CD4-positive, alpha-beta memory T cell (primary cell): Measurements from ENCODE around the gene SCLT1. TPM values are rescaled to one million over a fixed set of nuclear protein-coding genes. Genes with fewer than 3 reads are reported as not detected.

Experiments
- CTCF ChIA-PET: fragments of 350-600 bp; sonication (Branson Sonifier 250); formaldehyde crosslinking; loops from one replicate; lab custom pipeline; 2021; ENCODE audit warnings: inconsistent platforms; ENCODE audit not compliant: partially characterized antibody; lab: Charles Lee
- POLR2A ChIA-PET: fragments of 350-600 bp; sonication (Branson Sonifier 250); formaldehyde crosslinking; loops from one replicate; lab custom pipeline; 2021; ENCODE audit not compliant: partially characterized antibody; lab: Charles Lee
- DNase-seq, 5 donors: peaks; one replicate each; pipeline versions ENCODE4 v3.0.0 to v3.0.0-alpha.2; 2020 to 2022; ENCODE audit warnings: mixed read lengths in 1 of 5
- H3K27ac ChIP-seq: one replicate; pipeline ENCODE4 v1.7.0; 2013; ENCODE audit warnings: low read depth, low read length
- H3K27me3 ChIP-seq: 2 replicates; pipeline ENCODE4 v1.7.0; 2013; ENCODE audit warnings: mild to moderate bottlenecking, low read length, moderate library complexity; ENCODE audit not compliant: insufficient read depth
- H3K36me3 ChIP-seq: 2 replicates; pipeline ENCODE4 v1.7.0; 2013; ENCODE audit warnings: mild to moderate bottlenecking, low read length, moderate library complexity; ENCODE audit not compliant: insufficient read depth
- H3K4me1 ChIP-seq: 2 replicates; pipeline ENCODE4 v1.7.0; 2013; ENCODE audit warnings: mild to moderate bottlenecking, low read length, moderate library complexity; ENCODE audit not compliant: insufficient read depth
- H3K4me3 ChIP-seq, 2 donors: one replicate each; pipeline ENCODE4 v1.7.0; 2013; ENCODE audit warnings: low read length in 2 of 2, mild to moderate bottlenecking in 1 of 2
- H3K9me3 ChIP-seq, 2 donors: one replicate each; pipeline ENCODE4 v1.7.0; 2013; ENCODE audit warnings: low read length in 2 of 2, control low read depth in 1 of 2; ENCODE audit not compliant: control insufficient read depth in 1 of 2
- H3K27ac Mint-ChIP-seq, 7 donors: one replicate each; pipeline ENCODE4 v1.8.0; 2020 to 2021; ENCODE audit warnings: mixed read lengths in 7 of 7, mild to moderate bottlenecking in 6 of 7, inconsistent platforms in 3 of 7, moderate library complexity in 3 of 7
- H3K27me3 Mint-ChIP-seq, 2 donors: one replicate each; pipeline ENCODE4 v1.8.0; 2020 to 2021; ENCODE audit warnings: mixed read lengths in 2 of 2
- H3K36me3 Mint-ChIP-seq, 2 donors: one replicate each; pipeline ENCODE4 v1.8.0; 2020 to 2021; ENCODE audit warnings: mixed read lengths in 2 of 2, inconsistent platforms in 1 of 2, mild to moderate bottlenecking in 1 of 2
- H3K4me1 Mint-ChIP-seq, 4 donors: one replicate each; pipeline ENCODE4 v1.8.0; 2020 to 2021; ENCODE audit warnings: mixed read lengths in 4 of 4, mild to moderate bottlenecking in 1 of 4
- H3K4me3 Mint-ChIP-seq, 8 donors: one replicate each; pipeline ENCODE4 v1.8.0; 2020 to 2021; ENCODE audit warnings: mixed read lengths in 8 of 8, mild to moderate bottlenecking in 7 of 8, moderate library complexity in 6 of 8, inconsistent platforms in 3 of 8
- H3K9me3 Mint-ChIP-seq, 8 donors: one replicate each; pipeline ENCODE4 v1.8.0; 2020 to 2021; ENCODE audit warnings: mixed read lengths in 8 of 8, mild to moderate bottlenecking in 5 of 8, inconsistent platforms in 3 of 8, moderate library complexity in 1 of 8
- intact Hi-C: fragments of 100-400 bp; cut with micrococcal nuclease; formaldehyde crosslinking; loops from one replicate; pipeline ENCODE4 v1.15.1; 2023
- polyA plus RNA-seq, 2 donors: library from polyadenylated mRNA; unstranded; fragments of 300-500 nt; fragmentation: Illumina TruSeq; gene quantifications; one replicate each; pipeline ENCODE4 v1.2.3, GENCODE V29; 2021
- total RNA-seq, 2 experiments: library from RNA; stranded (reverse); gene quantifications; one replicate each; pipeline ENCODE4 v1.2.3, GENCODE V29; 2021

Gene SCLT1
- total and polyA plus RNA-seq, 4 experiments from 2014 or later, result 4.3 to 20.8 (median 12.0) TPM

GRCh38 chr4:128840711-128841318 lies 252.5 kb downstream of the SCLT1 start:
- Histone ChIP-seq H3K4me3 (no peak overlapping the region), H3K27me3 (no peaks in the 10 kb centered on the region), H3K27ac (no peak overlapping the region), H3K4me1 (peaks cover 50% of the 10 kb centered on the region), H3K36me3 (peaks cover 30% of the 10 kb centered on the region), H3K9me3 (no peaks in the 10 kb centered on the region)
- POLR2A ChIA-PET, result interaction anchor here (1.2 to 1.7 kb wide), 2 partner anchors 13 to 28 kb away, joined by 3 to 4 read pairs; no protein-coding TSS in a partner anchor
- CTCF ChIA-PET, result interaction anchor here (0.6 to 1.5 kb wide), 3 partner anchors 13 to 20 kb away, joined by 3 to 5 read pairs (median 4); no protein-coding TSS in a partner anchor
- DNase-seq, result no peak
- Mint-ChIP-seq H3K36me3 (peaks cover 38 to 67% of the 10 kb centered on the region in 2 donors), H3K9me3 (no peaks in the 10 kb centered on the region), H3K4me1 (peaks cover 44 to 65% (median 55%) of the 10 kb centered on the region in 4 donors), H3K27ac (peak overlapping the region; percentile 2 to 90 (median 73)), H3K27me3 (no peaks in the 10 kb centered on the region), H3K4me3 (peak overlapping the region in 2 of 8 donors; percentile 3 to 50)
- intact Hi-C loops, result no loop called here

GRCh38 chr4:128837679-128838078 lies 255.7 kb downstream of the SCLT1 start:
- H3K4me1 Mint-ChIP-seq, result peaks cover 47 to 75% (median 65%) of the 10 kb centered on the region in 4 donors
- intact Hi-C loops, result no loop called here
- Histone ChIP-seq H3K9me3 (no peaks in the 10 kb centered on the region), H3K4me1 (peaks cover 55% of the 10 kb centered on the region), H3K36me3 (peaks cover 5% of the 10 kb centered on the region), H3K27me3 (no peaks in the 10 kb centered on the region), H3K4me3 (no peak overlapping the region), H3K27ac (no peak overlapping the region)
- ChIA-PET POLR2A (no interaction called here), CTCF (interaction anchor here (0.6 to 1.3 kb wide), 3 partner anchors 10 to 17 kb away, joined by 3 read pairs; no protein-coding TSS in a partner anchor)
- H3K27me3 Mint-ChIP-seq, result no peaks in the 10 kb centered on the region
- peak overlapping the region in 5 of 7 donors; percentile 5 to 59 (median 10) for H3K27ac Mint-ChIP-seq
- H3K9me3 Mint-ChIP-seq, result no peaks in the 10 kb centered on the region
- peak overlapping the region in 1 of 8 donors; percentile 4 for H3K4me3 Mint-ChIP-seq
- H3K36me3 Mint-ChIP-seq, result peaks cover 26 to 58% of the 10 kb centered on the region in 2 donors
- no peak for DNase-seq

- ChIA-PET CTCF (interaction anchor here (1.3 kb wide), 1 partner anchor 13 kb away, joined by 3 read pairs; no protein-coding TSS in a partner anchor), POLR2A (interaction anchor here (1.1 kb wide), 1 partner anchor 25 kb away, joined by 6 read pairs; no protein-coding TSS in a partner anchor)
- Histone ChIP-seq H3K27me3 (no peaks in the 10 kb centered on the region), H3K4me3 (no peak overlapping the region), H3K27ac (no peak overlapping the region), H3K36me3 (peaks cover 6% of the 10 kb centered on the region), H3K4me1 (peaks cover 55% of the 10 kb centered on the region), H3K9me3 (no peaks in the 10 kb centered on the region)
- H3K27me3 Mint-ChIP-seq, result no peaks in the 10 kb centered on the region
- intact Hi-C loops, result no loop called here
- no peak overlapping the region for H3K4me3 Mint-ChIP-seq
- peak overlapping the region in 6 of 7 donors; percentile 2 to 59 (median 26) for H3K27ac Mint-ChIP-seq
- H3K9me3 Mint-ChIP-seq, result no peaks in the 10 kb centered on the region
- DNase-seq, result no peak
- peaks cover 50 to 77% (median 66%) of the 10 kb centered on the region in 4 donors for H3K4me1 Mint-ChIP-seq
- peaks cover 27 to 59% of the 10 kb centered on the region in 2 donors for H3K36me3 Mint-ChIP-seq
Measured at GRCh38 chr4:128837198-128837597, 256.1 kb downstream of the SCLT1 start.

GRCh38 chr4:128835498-128836222 lies 257.7 kb downstream of the SCLT1 start:
- H3K4me1 ChIP-seq, result peaks cover 59% of the 10 kb centered on the region
- H3K27me3 Mint-ChIP-seq, result no peaks in the 10 kb centered on the region

More at GRCh38 chr4:128835498-128836222, 257.7 kb downstream of the SCLT1 start:
- Mint-ChIP-seq H3K4me1 (peaks cover 47 to 79% (median 67%) of the 10 kb centered on the region in 4 donors), H3K36me3 (peaks cover 20 to 63% of the 10 kb centered on the region in 2 donors), H3K4me3 (peak overlapping the region in 1 of 8 donors; percentile 50), H3K9me3 (peaks cover 0 to 2% (median 0%) of the 10 kb centered on the region in 8 donors), H3K27ac (peak overlapping the region in 4 of 7 donors; percentile 9 to 58 (median 46))
- H3K27me3 ChIP-seq, result no peaks in the 10 kb centered on the region
- POLR2A ChIA-PET, result interaction anchor here (1.0 kb wide), 1 partner anchor 23 kb away, joined by 3 read pairs; no protein-coding TSS in a partner anchor
- no peak for DNase-seq
- intact Hi-C loops, result no loop called here
- no peak overlapping the region for H3K27ac ChIP-seq
- no peaks in the 10 kb centered on the region for H3K9me3 ChIP-seq
- no peak overlapping the region for H3K4me3 ChIP-seq
- CTCF ChIA-PET, result no interaction called here
- H3K36me3 ChIP-seq, result peaks cover 6% of the 10 kb centered on the region

Other genes starting within 250 kb of the SCLT1 start
- gene C4orf33, start 2.6 kb upstream of the SCLT1 start, total RNA-seq, result 1 to 10 TPM; 4.6 to 7.2 TPM
- gene C4orf33, start 2.6 kb upstream of the SCLT1 start, polyA plus RNA-seq, result 1 to 10 TPM; 4.7 to 7.6 TPM